Coronary artery (tissue), 2 donors: ENCODE data around the gene SLC22A17.

Experiments
- DNase-seq: peaks from one replicate; pipeline ENCODE4 v3.0.0-alpha.2; 2017; ENCODE audit warnings: low spot score
- H3K27ac ChIP-seq, 2 donors: fragments of 200-600 bp; sonication (generic); one replicate each; pipeline ENCODE4 v1.5.1; 2016 to 2019
- H3K4me3 ChIP-seq: fragments of 200-600 bp; sonication (generic); 2 replicates; pipeline ENCODE4 v1.5.1; 2016; ENCODE audit warnings: mild to moderate bottlenecking, moderate library complexity
- CTCF ChIP-seq: fragments of 200-600 bp; sonication (generic); IDR thresholded peaks from one replicate; pipeline ENCODE4 v1.5.1; 2019; ENCODE audit warnings: antibody characterized with exemption

Gene SLC22A17

GRCh38 chr14:23355871-23356435, 3.3 kb upstream of the SLC22A17 start:
- peak; percentile 11 for DNase-seq
- no peak overlapping the region for H3K27ac ChIP-seq

GRCh38 chr14:23354990-23355389, 2.3 kb upstream of the SLC22A17 start:
- TF ChIP-seq CTCF, result no peak
- Histone ChIP-seq H3K27ac (no peak overlapping the region), H3K4me3 (no peak overlapping the region)
- DNase-seq, result no peak

More at GRCh38 chr14:23355871-23356435, 3.3 kb upstream of the SLC22A17 start:
- no peak for TF ChIP-seq CTCF
- no peak overlapping the region for H3K4me3 ChIP-seq

DNA sequence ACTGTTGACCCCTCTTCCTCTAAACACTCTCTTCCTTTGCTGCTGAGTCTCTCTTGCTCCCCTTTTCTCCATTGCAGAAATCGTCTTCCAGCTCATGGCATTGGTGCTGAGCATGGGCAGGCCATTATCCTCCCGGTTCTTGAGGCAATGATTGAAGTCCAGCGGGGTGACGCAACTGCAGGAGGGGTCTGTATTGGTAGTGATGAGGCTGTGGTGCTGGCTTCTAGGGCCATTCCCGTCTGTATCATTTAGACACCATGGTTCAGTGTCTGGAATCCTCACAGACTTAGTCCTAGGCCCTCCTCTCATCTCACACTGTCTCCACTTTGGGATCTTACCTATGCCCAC, 720 bp upstream of the SLC22A17 start:
- no peak for TF ChIP-seq CTCF
- peak overlapping the region in 1 of 2 donors; percentile 84 for H3K27ac ChIP-seq
- no peak for DNase-seq
- no peak overlapping the region for H3K4me3 ChIP-seq

DNA sequence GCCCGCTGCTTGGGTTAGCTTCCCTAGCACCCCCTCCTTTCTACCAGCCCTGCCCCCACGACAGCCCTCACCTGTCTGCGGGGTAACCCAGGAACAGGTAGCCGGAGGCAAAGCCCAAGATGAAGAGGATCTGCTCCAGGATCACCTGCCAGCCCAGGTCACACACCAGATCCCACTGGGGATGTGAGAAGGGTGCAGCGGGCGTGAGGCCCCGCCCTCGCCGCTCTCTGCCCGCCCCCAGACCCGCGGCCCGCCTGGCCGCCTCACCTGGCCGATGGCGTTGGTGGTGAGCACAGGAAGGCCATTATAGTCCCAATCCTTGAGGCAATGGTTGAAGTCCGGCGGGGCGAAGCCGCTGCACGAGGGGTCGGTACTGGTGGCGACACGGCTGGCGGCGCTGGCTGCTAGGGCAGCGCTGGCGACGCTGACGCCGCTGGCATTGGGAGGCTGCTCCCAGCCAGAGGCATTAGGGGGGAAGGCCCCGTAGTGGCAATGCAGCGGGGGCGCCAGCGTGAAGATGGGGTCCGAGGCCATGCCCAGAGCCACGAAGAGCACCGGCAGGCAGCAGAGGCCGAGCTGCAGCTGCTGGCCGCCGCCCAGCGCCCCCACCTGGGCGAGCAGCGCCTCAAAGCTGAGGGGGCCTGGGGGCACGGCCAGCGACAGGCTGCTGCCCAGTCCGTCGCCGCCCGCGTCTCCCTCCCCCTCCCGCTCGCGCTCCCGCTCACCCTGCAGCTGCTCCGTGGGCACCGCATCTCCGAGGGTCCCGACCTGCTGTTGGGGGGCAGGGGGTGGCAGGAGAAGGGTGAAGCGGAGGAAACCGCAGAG, 794 bp downstream of the SLC22A17 start:
- no peak for TF ChIP-seq CTCF
- Histone ChIP-seq H3K4me3 (peak overlapping the region; percentile 91), H3K27ac (peak overlapping the region; percentile 50 to 84)
- DNase-seq, result peak; percentile 72

- DNase-seq, result peak; percentile 64
- H3K27ac ChIP-seq, result no peak overlapping the region
- no peak for TF ChIP-seq CTCF
- no peak overlapping the region for H3K4me3 ChIP-seq
Observed at GRCh38 chr14:23349156-23349845, 3.4 kb downstream of the SLC22A17 start.

- no peak for TF ChIP-seq CTCF
- H3K4me3 ChIP-seq, result no peak overlapping the region
- DNase-seq, result no peak
- H3K27ac ChIP-seq, result no peak overlapping the region
Observed at GRCh38 chr14:23348297-23348655, 4.4 kb downstream of the SLC22A17 start.
